Esophagus squamous epithelium (tissue), 4 donors: ENCODE results near the gene ANKFY1.

Experiments
- CTCF ChIP-seq, 6 experiments: fragments of 450-650 bp in 4 of 6; fragments of 200-600 bp in 2 of 6; sonication (generic) in 2 of 6; IDR thresholded peaks; one replicate each; pipeline ENCODE4 v1.5.1; 2016 to 2019; ENCODE audit warnings: antibody characterized with exemption in 6 of 6, mild to moderate bottlenecking in 4 of 6, moderate library complexity in 4 of 6
- POLR2A ChIP-seq, 4 donors: fragments of 450-650 bp; IDR thresholded peaks; one replicate each; pipeline ENCODE4 v1.6.1; 2017; ENCODE audit warnings: antibody characterized with exemption in 4 of 4, mild to moderate bottlenecking in 4 of 4, moderate library complexity in 3 of 4

GRCh38 chr17:4272213-4272971, 8.6 kb upstream of the ANKFY1 start:
- TF ChIP-seq CTCF (IDR thresholded peaks at IDR 0.05) (no peak), POLR2A (IDR thresholded peaks at IDR 0.05) (no peak)
